ENCODE results near the gene AOC2.
"Not testable (repeated sequence)": the region's sequence is repeated elsewhere in the genome, so short reads cannot be mapped to it uniquely, and the experiment has no call there.

The AOC2 gene

DNA sequence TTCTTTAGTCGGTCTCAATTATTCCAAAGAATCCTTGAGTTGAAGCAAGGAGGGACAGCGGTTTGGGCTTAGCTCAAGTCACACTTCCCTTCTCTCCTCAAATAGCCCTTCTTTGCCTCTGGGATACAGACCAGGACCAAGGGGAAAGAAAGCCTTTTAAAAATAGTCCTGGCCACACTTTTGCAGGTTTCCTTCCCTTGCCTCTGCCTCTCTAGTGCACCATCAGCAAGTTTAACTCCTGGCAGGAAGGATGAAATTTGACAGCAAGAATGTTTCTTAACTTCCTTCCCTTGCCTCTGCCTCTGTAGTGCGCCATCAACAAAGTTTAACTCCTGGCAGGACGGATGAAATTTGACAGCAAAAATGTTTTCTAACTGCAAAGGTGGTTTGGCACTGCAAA, 49.0 kb downstream of the AOC2 start:
- Histone ChIP-seq H3K4me3 (no peak overlapping the region), H3K9me3 (ENCODE audit: low read depth, low read length) (no peaks in the 10 kb centered on the region), H3K27ac (no peak overlapping the region), H3K36me3 (ENCODE audit: insufficient read depth, low read length) (no peaks in the 10 kb centered on the region), H3K9ac (ENCODE audit: insufficient read length) (no peak overlapping the region)
- TF ChIP-seq FOXP2 (optimal IDR thresholded peaks at IDR 0.05; ENCODE audit: control extremely low read depth, extremely low read length, insufficient read depth) (no peak), POLR2AphosphoS5 (IDR thresholded peaks at IDR 0.05; ENCODE audit: borderline replicate concordance, low read depth, low read length) (no peak), EZH2 (IDR thresholded peaks at IDR 0.05) (no peak)
- DNase-seq (ENCODE audit: low read depth, low spot score) = no peak

DNA sequence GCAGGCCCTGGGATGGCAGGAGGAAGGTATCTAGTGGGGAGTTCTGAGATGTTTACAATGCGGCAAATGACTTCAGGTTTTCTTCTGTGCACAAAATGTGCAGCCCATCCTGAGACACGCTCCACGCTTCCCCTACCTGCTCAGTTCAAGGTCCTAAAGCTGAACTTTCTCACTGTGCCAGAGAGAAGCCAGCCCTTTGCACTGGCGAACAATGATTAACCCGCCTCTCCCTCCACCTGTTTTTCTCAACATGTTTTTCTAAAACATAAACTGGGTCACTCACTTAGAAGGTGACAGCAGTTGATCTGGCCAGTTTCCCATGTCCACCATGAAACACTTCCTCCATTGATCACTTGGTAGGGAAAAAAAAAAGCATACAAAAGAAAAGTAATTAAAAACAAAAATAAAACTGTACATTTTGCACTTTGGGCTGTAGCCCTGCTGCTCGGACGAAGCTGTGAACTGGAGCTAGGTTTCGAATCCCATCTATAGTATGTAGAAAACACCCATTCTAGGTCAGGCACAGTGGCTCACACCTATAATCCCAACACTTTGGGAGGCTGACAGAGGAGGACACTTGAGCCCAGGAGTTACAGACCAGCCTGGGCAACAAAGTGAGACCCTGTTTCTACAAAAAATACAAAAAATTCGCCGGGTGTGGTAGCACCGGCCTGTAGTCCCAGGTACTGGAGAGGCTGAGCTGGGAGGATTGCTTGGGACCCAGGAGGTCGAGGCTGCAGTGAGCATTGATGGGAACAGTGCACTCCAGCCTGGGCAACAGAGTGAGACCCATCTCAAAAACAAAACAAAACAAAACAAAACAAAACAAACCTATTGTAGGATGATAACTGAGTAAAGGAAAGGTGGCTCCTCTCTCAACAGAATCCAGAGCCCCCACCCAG, 50.2 kb downstream of the AOC2 start:
- DNase-seq (ENCODE audit: low read depth, low spot score) = no peak
- Histone ChIP-seq H3K9me3 (ENCODE audit: low read depth, low read length) (no peaks in the 10 kb centered on the region), H3K36me3 (ENCODE audit: insufficient read depth, low read length) (no peaks in the 10 kb centered on the region), H3K4me3 (no peak overlapping the region), H3K9ac (ENCODE audit: insufficient read length) (no peak overlapping the region), H3K27ac (no peak overlapping the region)
- TF ChIP-seq FOXP2 (optimal IDR thresholded peaks at IDR 0.05; ENCODE audit: control extremely low read depth, extremely low read length, insufficient read depth) = no peak
- no peak for TF ChIP-seq POLR2AphosphoS5 (IDR thresholded peaks at IDR 0.05; ENCODE audit: borderline replicate concordance, low read depth, low read length)
- no peak for TF ChIP-seq EZH2 (IDR thresholded peaks at IDR 0.05)

DNA sequence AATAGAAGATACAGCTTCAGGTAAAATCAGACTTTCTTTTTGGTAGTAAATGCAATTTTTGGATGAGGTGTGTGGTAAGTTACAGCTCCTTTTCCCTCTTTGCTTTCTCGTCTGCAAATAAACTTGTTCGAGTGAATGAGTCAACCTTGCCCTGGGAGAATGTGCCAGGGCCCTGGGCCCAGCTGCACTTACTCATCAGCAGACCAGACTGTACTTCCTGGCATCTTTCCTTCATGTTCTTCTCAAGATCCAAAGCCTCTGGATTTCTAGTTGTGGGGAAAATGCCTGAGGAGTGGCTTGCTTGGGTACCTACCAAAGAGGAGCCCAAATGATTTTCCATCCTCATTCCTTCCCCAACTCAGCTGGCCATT, 50.8 kb downstream of the AOC2 start:
- DNase-seq (ENCODE audit: low read depth, low spot score) = no peak
- Histone ChIP-seq H3K27ac (no peak overlapping the region), H3K9ac (ENCODE audit: insufficient read length) (no peak overlapping the region)

DNA sequence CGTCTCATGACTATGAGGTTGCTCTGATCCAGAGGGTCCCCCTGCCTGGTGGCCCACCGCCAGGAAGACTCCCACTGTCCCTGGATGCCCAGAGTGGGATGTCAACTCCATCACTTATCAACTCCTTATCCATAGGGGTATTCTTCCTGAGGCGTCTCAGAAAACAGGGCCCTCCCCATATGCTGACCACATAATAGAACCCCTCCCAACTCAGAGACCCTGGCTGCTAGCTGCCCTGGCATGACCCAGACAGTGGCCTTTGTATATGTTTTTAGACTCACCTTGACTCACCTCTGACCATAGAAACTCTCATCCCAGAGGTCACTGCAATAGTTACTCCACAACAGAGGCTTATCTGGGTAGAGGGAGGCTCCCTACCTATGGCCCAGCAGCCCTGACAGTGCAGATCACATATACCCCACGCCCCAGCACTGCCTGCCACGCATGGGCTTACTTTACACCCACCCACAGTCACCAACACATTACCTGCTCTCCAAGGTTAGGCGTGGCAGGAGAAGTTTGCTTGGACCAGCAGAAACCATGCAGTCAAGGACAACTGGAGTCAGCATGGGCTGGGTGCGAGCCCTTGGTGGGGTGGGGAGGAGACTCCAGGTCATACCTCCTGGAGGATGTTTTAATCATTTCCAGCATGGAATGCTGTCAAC, 53.9 kb downstream of the AOC2 start:
- no peak for DNase-seq (ENCODE audit: low read depth, low spot score)
- Histone ChIP-seq H3K4me3 (no peak overlapping the region), H3K9me3 (ENCODE audit: low read depth, low read length) (no peaks in the 10 kb centered on the region), H3K9ac (ENCODE audit: insufficient read length) (no peak overlapping the region), H3K27ac (no peak overlapping the region), H3K36me3 (ENCODE audit: insufficient read depth, low read length) (no peaks in the 10 kb centered on the region)
- no peak for TF ChIP-seq FOXP2 (optimal IDR thresholded peaks at IDR 0.05; ENCODE audit: control extremely low read depth, extremely low read length, insufficient read depth)
- no peak for TF ChIP-seq EZH2 (IDR thresholded peaks at IDR 0.05)
- no peak for TF ChIP-seq POLR2AphosphoS5 (IDR thresholded peaks at IDR 0.05; ENCODE audit: borderline replicate concordance, low read depth, low read length)

More for the DNA sequence above, 50.8 kb downstream of the AOC2 start:
- no peaks in the 10 kb centered on the region for H3K36me3 ChIP-seq (ENCODE audit: insufficient read depth, low read length)
- TF ChIP-seq POLR2AphosphoS5 (IDR thresholded peaks at IDR 0.05; ENCODE audit: borderline replicate concordance, low read depth, low read length) (no peak), EZH2 (IDR thresholded peaks at IDR 0.05) (no peak), FOXP2 (optimal IDR thresholded peaks at IDR 0.05; ENCODE audit: control extremely low read depth, extremely low read length, insufficient read depth) (no peak)
- no peaks in the 10 kb centered on the region for H3K9me3 ChIP-seq (ENCODE audit: low read depth, low read length)
- no peak overlapping the region for H3K4me3 ChIP-seq

DNA sequence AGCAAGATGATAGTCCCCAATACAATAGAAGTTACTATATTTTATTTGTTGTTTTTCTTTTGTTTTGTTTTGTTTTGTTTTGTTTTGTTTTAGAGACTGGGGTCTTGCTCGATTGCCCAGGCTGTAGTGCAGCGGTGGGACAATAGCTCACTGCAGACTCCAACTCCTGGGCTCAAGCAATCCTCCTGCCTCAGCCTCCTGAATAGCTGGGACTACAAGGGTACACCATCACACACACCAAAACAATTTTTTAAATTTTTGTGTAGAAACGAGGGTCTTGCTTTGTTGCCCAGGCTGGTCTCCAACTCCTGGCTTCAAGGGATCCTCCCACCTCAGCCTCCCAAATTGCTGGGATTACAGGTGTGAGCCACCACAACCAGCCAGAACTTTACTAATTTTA, 55.6 kb downstream of the AOC2 start:
- not testable (repeated sequence) for H3K9me3 ChIP-seq (ENCODE audit: low read depth, low read length); H3K4me3 ChIP-seq; H3K36me3 ChIP-seq (ENCODE audit: insufficient read depth, low read length); DNase-seq (ENCODE audit: low read depth, low spot score); H3K27ac ChIP-seq; H3K9ac ChIP-seq (ENCODE audit: insufficient read length)

Measured in SK-N-MC (cell line).